HG03469 (cell line): Measurements from ENCODE around the gene RPL35.
A peak's percentile ranks its signal among the peaks of the same experiment; 100 is the strongest.

Experiments
- ATAC-seq: cut with Tn5 transposase; IDR thresholded peaks from one replicate; pipeline ENCODE4 v1.9.1; 2021; ENCODE audit warnings: mild to moderate bottlenecking, moderate library complexity, moderate number of reproducible peaks; ENCODE audit not compliant: unreplicated experiment

RPL35 gene

GRCh38 chr9:124877021-124877782 lies 15.4 kb upstream of the RPL35 start:
- ATAC-seq, result no peak

GRCh38 chr9:124875501-124875900 lies 13.7 kb upstream of the RPL35 start:
- no peak for ATAC-seq

- ATAC-seq, result no peak
Observed at GRCh38 chr9:124873664-124874063, 11.9 kb upstream of the RPL35 start.

- no peak for ATAC-seq
Observed at GRCh38 chr9:124871156-124871561, 9.4 kb upstream of the RPL35 start.

GRCh38 chr9:124870723-124871122 lies 9.0 kb upstream of the RPL35 start:
- no peak for ATAC-seq

GRCh38 chr9:124869986-124870560 lies 8.3 kb upstream of the RPL35 start:
- no peak for ATAC-seq

GRCh38 chr9:124869466-124869985 lies 7.8 kb upstream of the RPL35 start:
- ATAC-seq, result no peak

GRCh38 chr9:124868511-124869465 lies 7.0 kb upstream of the RPL35 start:
- ATAC-seq, result peak; percentile 43

GRCh38 chr9:124863371-124863871 lies 1.7 kb upstream of the RPL35 start:
- no peak for ATAC-seq

GRCh38 chr9:124860582-124861341 lies 995 bp downstream of the RPL35 start:
- ATAC-seq, result no peak

- ATAC-seq, result no peak
Observed at GRCh38 chr9:124859803-124860581, 1.8 kb downstream of the RPL35 start.

- no peak for ATAC-seq
Observed at GRCh38 chr9:124858330-124859046, 3.3 kb downstream of the RPL35 start.

GRCh38 chr9:124857533-124858162 lies 4.1 kb downstream of the RPL35 start:
- ATAC-seq, result no peak

- no peak for ATAC-seq
Observed at GRCh38 chr9:124855944-124856765, 5.6 kb downstream of the RPL35 start.

GRCh38 chr9:124855566-124855943 lies 6.2 kb downstream of the RPL35 start:
- ATAC-seq, result no peak

GRCh38 chr9:124854822-124855221 lies 6.9 kb downstream of the RPL35 start:
- ATAC-seq, result no peak

GRCh38 chr9:124854161-124854560 lies 7.6 kb downstream of the RPL35 start:
- ATAC-seq, result no peak
